ENCODE measurements around the gene SHKBP1. TPM values are rescaled to one million over a fixed set of nuclear protein-coding genes. Genes with fewer than 3 reads are reported as not detected.

Gene SHKBP1
- total and polyA plus RNA-seq, 2 of the 8 experiments (the other 6 are each of a cell fraction or from before 2014, with no cell fraction given) = 74.6 to 98.8 TPM

DNA sequence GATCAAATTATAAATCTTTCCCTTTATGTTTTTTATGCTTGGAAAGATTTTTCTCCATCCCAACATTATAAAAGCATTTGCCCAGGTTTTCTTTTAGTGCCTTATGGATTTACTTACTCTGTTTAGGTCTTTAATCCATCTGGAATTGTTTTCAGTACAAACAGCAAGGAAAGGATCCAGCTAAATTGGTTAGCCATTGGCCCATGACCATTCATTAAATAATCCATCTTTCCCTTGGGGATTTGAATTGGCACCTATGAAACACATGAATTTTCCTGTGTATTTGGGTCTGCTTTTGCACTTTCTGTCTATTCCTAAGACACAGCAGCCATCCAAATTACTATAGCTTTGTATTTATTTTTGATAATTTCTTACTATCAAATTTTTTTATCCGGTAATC, 28.8 kb upstream of the SHKBP1 start:
- CTCF ChIA-PET (ENCODE audit: partially characterized antibody) = interaction anchor here (1.0 to 9.2 kb wide), 11 partner anchors 9 to 87 kb away, joined by 3 to 95 read pairs (median 10); no protein-coding TSS in a partner anchor
- H3K4me2 ChIP-seq (ENCODE audit: insufficient read depth in 1 of 2, low read depth in 2 of 2, low read length in 2 of 2) = no peak overlapping the region
- peaks cover 0 to 3% of the 10 kb centered on the region in 2 experiments; a peak in 2 of 4 replicates for H3K9me3 ChIP-seq (ENCODE audit: insufficient read depth in 2 of 2, low read depth in 1 of 2, low read length in 1 of 2)
- no peak overlapping the region for H3K56ac ChIP-seq (replicated peaks; ENCODE audit: insufficient read length, low read depth, low read length)
- no peak for TF ChIP-seq TAF1 (IDR thresholded peaks at IDR 0.05; ENCODE audit: low read depth, low read length)
- no peak for TF ChIP-seq CTBP2 (IDR thresholded peaks at IDR 0.05; ENCODE audit: borderline replicate concordance, insufficient read depth, insufficient read length, low read length)
- TF ChIP-seq JUND (IDR thresholded peaks at IDR 0.05; ENCODE audit: low read length) = no peak
- TF ChIP-seq TBP (IDR thresholded peaks at IDR 0.05; ENCODE audit: low read depth, low read length) = no peak
- no peak for TF ChIP-seq RNF2 (IDR thresholded peaks at IDR 0.05; ENCODE audit: borderline replicate concordance, low read depth, low read length, missing control alignments, poor library complexity, severe bottlenecking)
- no peak for TF ChIP-seq ZNF274 (IDR thresholded peaks at IDR 0.05; ENCODE audit: borderline replicate concordance, extremely low read depth, low read length)
- no peak overlapping the region for H3K9ac ChIP-seq (replicated peaks in 1 of 4; ENCODE audit: extremely low read depth in 1 of 4, low read depth in 3 of 4, low read length in 3 of 4)
- no peak overlapping the region for H2BK15ac ChIP-seq (ENCODE audit: low read length)
- H2BK20ac ChIP-seq (ENCODE audit: low read length) = no peak overlapping the region
- DNase-seq (ENCODE audit: low read depth in 1 of 2, low spot score in 2 of 2) = no peak
- H4K8ac ChIP-seq (ENCODE audit: extremely low read depth, insufficient read depth, low read length) = no peak overlapping the region
- H3K14ac ChIP-seq (ENCODE audit: insufficient read length) = no peak overlapping the region
- H4K20me1 ChIP-seq (replicated peaks in 1 of 2; ENCODE audit: control insufficient read depth in 1 of 2, insufficient read depth in 2 of 2, low read length in 2 of 2) = no peaks in the 10 kb centered on the region
- H3K27me3 ChIP-seq (replicated peaks in 1 of 4; ENCODE audit: control insufficient read depth in 3 of 4, extremely low read depth in 1 of 4, insufficient read depth in 3 of 4, low read length in 3 of 4) = peaks cover 0 to 17% (median 14%) of the 10 kb centered on the region in 4 experiments; a peak in 6 of 7 replicates
- no peak overlapping the region for H2BK120ac ChIP-seq (replicated peaks; ENCODE audit: low read depth, low read length)
- no peaks in the 10 kb centered on the region for H3K79me1 ChIP-seq (ENCODE audit: low read depth, low read length)
- FAIRE-seq = no peak
- no peaks in the 10 kb centered on the region; a peak in 1 of 7 replicates for H3K4me1 ChIP-seq (replicated peaks in 1 of 4; ENCODE audit: control insufficient read depth in 3 of 4, insufficient read depth in 4 of 4, low read length in 3 of 4)
- H3K4ac ChIP-seq (replicated peaks; ENCODE audit: insufficient read length, low read depth, low read length) = no peak overlapping the region
- no peak overlapping the region for H3K27ac ChIP-seq (ENCODE audit: low read depth, low read length)
- no peak overlapping the region for H4K91ac ChIP-seq (replicated peaks; ENCODE audit: insufficient read length, low read length)
- H2BK12ac ChIP-seq (ENCODE audit: low read depth, low read length) = no peak overlapping the region
- no peaks in the 10 kb centered on the region for H3K36me3 ChIP-seq (ENCODE audit: control insufficient read depth in 2 of 4, insufficient read depth in 4 of 4, low read length in 3 of 4)
- no peak overlapping the region for H4K5ac ChIP-seq (ENCODE audit: insufficient read length, low read depth, low read length)
- no peak overlapping the region for H2AFZ ChIP-seq (ENCODE audit: low read length)
- H3K4me3 ChIP-seq (ENCODE audit: extremely low read depth in 1 of 4, insufficient read depth in 2 of 4, low read depth in 3 of 4, low read length in 4 of 4) = no peak overlapping the region
- 78% methylated on average over 1 of the region's 1 CpG; no CpG with 5 or more reads in 1 of the 2 experiments for WGBS, 2 experiments (ENCODE audit: extremely low coverage in 1 of 2, insufficient coverage in 1 of 2, insufficient read length in 1 of 2, insufficient replicate concordance in 2 of 2, low coverage in 1 of 2, low lambda C conversion rate in 2 of 2, missing lambda C conversion rate in 1 of 2)
- no peak overlapping the region for H3K18ac ChIP-seq (ENCODE audit: extremely low read depth, low read length)
- no peak overlapping the region for H2AK5ac ChIP-seq (ENCODE audit: low read depth, low read length)
- H2BK5ac ChIP-seq (ENCODE audit: low read depth, low read length) = no peak overlapping the region
- POLR2A ChIA-PET (ENCODE audit: partially characterized antibody) = interaction anchor here (0.5 kb wide), 1 partner anchor 85 kb away, joined by 4 read pairs; no protein-coding TSS in a partner anchor
- no peak overlapping the region for H3K23ac ChIP-seq (ENCODE audit: insufficient read length)
- no peaks in the 10 kb centered on the region for H3K79me2 ChIP-seq (ENCODE audit: control insufficient read depth in 1 of 2, insufficient read depth in 2 of 2, low read length in 2 of 2)
- H3K23me2 ChIP-seq (ENCODE audit: low read depth, low read length) = peaks cover 4% of the 10 kb centered on the region; the same call in 1 of the 2 replicates
